AG04449 (cell line): ENCODE measurements around the gene CEBPG.

Experiments
- CTCF ChIA-PET: fragments of 350-600 bp; formaldehyde crosslinking; extraction: SDS; loops from one replicate; lab custom pipeline; 2021; ENCODE audit warnings: antibody characterized with exemption; lab: Yijun Ruan, JAX
- POLR2A ChIA-PET: fragments of 400-600, 350-600 bp; formaldehyde crosslinking; extraction: SDS; loops from one replicate; lab custom pipeline; 2020; ENCODE audit warnings: antibody characterized with exemption, inconsistent platforms; lab: Yijun Ruan, JAX
- DNase-seq: peaks from one replicate; pipeline ENCODE4 v3.0.0-alpha.2; 2010; ENCODE audit warnings: low read depth, low spot score
- H3K4me3 ChIP-seq: 2 replicates; pipeline ENCODE4 v1.5.1; 2011; ENCODE audit warnings: low read depth, mild to moderate bottlenecking, control low read depth, low read length
- TF ChIP-seq, protein P1 (sequence below): IDR thresholded peaks from one replicate; pipeline ENCODE4 v1.5.1; 2011; ENCODE audit warnings: mild to moderate bottlenecking, moderate library complexity, low read length, control low read depth, inconsistent platforms; ENCODE audit not compliant: insufficient read depth; ENCODE audit errors: missing control alignments

Gene CEBPG

DNA sequence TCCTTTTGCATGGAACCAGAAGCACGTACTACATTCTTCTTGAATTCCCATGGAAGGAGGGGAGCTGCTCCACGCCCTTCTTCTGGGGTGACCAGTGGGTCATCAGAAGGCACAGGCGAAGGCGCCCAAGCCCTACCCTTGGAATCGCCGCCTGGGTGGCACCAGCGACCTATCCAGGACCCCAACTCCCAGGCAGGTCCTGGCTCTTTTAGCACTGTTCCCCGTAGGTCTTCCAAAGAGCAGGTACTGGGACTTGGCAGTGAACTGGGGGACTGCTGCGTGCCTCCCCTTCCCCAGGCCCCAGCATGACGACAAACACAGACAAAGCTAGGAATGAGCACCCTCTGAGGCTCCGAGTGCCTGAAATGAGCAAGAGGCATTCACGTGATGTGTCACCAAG, 45.0 kb downstream of the CEBPG start:
- H3K4me3 ChIP-seq = no peak overlapping the region
- DNase-seq = no peak
- ChIA-PET CTCF (interaction anchor here (1.0 to 10.1 kb wide), 7 partner anchors 10 to 580 kb away, joined by 3 to 170 read pairs (median 6); no protein-coding TSS in a partner anchor), POLR2A (no interaction called here)
- TF ChIP-seq, protein P1, sequence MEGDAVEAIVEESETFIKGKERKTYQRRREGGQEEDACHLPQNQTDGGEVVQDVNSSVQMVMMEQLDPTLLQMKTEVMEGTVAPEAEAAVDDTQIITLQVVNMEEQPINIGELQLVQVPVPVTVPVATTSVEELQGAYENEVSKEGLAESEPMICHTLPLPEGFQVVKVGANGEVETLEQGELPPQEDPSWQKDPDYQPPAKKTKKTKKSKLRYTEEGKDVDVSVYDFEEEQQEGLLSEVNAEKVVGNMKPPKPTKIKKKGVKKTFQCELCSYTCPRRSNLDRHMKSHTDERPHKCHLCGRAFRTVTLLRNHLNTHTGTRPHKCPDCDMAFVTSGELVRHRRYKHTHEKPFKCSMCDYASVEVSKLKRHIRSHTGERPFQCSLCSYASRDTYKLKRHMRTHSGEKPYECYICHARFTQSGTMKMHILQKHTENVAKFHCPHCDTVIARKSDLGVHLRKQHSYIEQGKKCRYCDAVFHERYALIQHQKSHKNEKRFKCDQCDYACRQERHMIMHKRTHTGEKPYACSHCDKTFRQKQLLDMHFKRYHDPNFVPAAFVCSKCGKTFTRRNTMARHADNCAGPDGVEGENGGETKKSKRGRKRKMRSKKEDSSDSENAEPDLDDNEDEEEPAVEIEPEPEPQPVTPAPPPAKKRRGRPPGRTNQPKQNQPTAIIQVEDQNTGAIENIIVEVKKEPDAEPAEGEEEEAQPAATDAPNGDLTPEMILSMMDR = no peak

DNA sequence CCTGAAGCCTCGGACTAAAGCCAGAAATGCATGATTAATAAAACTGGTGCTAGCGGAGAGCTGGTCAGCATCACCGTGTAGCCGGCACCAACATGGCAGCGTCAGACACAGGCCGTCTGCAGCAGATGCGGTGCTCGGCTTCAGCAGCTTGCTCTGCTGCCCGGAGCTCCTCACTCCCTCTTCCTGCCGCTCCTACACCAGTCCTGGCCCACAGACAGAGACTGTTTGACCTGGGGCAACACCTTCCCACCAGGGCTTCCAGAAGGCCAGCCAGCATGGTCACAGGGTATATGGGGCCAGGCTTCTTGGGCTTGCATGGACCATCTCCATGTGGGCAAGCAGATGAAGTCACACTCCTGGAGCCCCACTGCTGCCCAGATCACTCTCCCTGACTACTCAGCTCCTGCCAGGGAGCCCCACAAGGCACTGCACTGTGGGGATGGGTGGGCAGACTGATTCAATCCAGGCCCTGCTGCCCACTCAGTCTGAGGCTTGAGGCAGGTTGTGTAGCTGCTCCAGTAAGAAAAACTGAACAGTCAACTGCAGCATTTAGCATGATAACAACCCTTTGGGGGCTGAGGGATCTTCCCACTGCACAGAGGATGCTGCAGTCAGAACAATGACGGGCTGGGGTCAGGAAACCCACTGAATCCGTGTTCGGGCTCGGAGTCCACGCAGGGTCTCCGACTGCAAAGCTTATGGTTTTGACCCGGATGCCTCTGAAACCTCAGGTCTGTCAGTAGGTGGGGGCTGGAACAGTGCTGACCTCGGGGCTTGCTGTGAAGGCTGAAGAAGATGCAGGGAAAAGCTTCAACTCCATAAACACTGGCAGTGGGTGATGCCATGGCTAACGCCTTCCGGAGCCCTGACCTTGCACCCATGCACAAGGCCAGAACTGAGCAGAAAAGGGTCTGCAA, 45.6 kb downstream of the CEBPG start:
- TF ChIP-seq, protein P1 = no peak
- POLR2A ChIA-PET = no interaction called here
- CTCF ChIA-PET = interaction anchor here (0.7 to 10.1 kb wide), 10 partner anchors 11 to 579 kb away, joined by 3 to 170 read pairs (median 5); no protein-coding TSS in a partner anchor
- no peak for DNase-seq
- no peak overlapping the region for H3K4me3 ChIP-seq

DNA sequence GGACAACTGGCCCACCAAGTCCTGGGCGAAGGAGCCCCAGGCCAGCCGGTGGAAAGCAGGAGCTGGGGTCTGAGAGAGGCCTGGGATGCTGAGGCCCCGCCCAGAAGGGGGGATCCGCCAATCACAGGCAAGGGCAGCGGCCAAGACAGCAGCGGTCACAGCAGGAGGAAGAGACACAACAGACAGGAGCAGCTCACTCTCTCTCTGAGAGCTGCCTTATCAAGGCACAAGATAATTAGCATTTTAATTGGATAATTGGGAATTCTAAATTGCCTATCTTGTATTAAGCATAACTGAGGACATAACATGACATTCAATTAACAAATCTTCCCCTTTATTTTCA, 46.2 kb downstream of the CEBPG start:
- no peak for DNase-seq
- H3K4me3 ChIP-seq = no peak overlapping the region
- TF ChIP-seq, protein P1 = no peak
- POLR2A ChIA-PET = no interaction called here
- CTCF ChIA-PET = interaction anchor here (0.7 to 10.1 kb wide), 8 partner anchors 10 to 374 kb away, joined by 3 to 170 read pairs (median 6); no protein-coding TSS in a partner anchor

DNA sequence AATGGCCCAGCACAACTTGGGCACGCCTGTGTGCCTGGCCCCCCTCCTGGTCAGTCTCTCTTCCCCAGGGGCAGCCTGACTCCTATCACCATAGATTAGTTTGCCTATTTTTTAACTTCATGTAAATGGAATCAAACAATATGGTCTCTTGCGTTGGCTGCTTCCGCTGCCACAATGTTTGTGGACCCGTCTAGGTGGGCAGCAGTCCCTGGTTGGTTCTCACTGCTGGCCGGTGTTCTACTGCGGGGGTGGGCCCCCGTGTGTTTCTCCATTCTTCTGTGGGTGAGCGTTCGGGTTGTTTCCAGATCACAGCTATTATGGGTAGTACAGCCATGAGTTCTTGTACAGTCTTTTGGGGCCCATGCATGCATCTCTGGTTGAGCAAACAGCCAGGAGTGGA, 47.3 kb downstream of the CEBPG start:
- ChIA-PET CTCF (interaction anchor here (1.5 to 10.1 kb wide), 4 partner anchors 9 to 350 kb away, joined by 3 to 170 read pairs (median 28); no protein-coding TSS in a partner anchor), POLR2A (no interaction called here)
- TF ChIP-seq, protein P1 = no peak
- H3K4me3 ChIP-seq = no peak overlapping the region
- DNase-seq = no peak

DNA sequence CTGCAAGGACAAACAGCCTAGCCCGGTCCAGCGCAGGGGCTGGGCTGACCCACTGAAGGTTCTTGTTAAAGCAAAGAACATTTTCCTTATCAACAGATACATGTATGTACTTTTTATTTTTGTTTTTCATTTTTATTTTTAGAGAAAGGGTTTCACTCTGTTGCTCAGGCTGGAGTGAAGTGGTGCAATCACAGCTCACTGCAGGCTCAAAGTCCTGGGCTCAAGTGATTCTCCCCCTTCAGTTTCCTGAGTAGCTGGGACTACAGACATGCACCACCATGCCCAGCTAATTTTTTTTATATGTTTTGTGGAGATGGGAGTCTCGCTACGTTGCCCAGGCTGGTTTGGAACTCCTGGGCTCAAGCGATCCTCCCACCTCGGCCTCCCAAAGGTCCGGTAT, 47.9 kb downstream of the CEBPG start:
- CTCF ChIA-PET = interaction anchor here (1.5 to 10.1 kb wide), 4 partner anchors 9 to 349 kb away, joined by 3 to 170 read pairs (median 28); no protein-coding TSS in a partner anchor

More for the DNA sequence above, 47.9 kb downstream of the CEBPG start:
- DNase-seq = no peak
- POLR2A ChIA-PET = no interaction called here
- TF ChIP-seq, protein P1 = no peak
- no peak overlapping the region for H3K4me3 ChIP-seq
